LNCAP (cell line): ENCODE measurements around the gene USP6NL.

Experiments
- TF ChIP-seq, protein P1 (sequence below): fragments of 450-650 bp; IDR thresholded peaks from 2 replicates; pipeline ENCODE4 v1.5.1; 2017; ENCODE audit warnings: mild to moderate bottlenecking

Gene USP6NL

DNA sequence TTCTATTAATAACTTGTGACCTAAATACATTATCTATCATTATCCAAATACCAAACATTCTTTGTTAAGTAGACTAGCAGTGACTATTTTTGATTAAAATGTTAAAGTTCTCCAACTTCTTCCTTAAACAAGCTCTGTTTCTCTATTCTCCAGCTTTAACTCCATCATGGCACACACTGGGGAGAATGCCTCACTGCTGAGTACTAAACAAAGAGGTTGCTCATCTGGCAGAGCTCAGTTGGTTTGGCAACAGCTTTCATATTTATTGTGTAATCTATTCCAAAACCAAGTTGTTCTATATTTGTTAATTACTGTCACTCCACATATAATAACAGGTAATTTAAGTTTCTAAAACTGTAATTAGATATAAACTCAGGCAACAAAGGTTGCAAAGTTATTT lies 89.6 kb downstream of the USP6NL start:
- TF ChIP-seq, protein P1, sequence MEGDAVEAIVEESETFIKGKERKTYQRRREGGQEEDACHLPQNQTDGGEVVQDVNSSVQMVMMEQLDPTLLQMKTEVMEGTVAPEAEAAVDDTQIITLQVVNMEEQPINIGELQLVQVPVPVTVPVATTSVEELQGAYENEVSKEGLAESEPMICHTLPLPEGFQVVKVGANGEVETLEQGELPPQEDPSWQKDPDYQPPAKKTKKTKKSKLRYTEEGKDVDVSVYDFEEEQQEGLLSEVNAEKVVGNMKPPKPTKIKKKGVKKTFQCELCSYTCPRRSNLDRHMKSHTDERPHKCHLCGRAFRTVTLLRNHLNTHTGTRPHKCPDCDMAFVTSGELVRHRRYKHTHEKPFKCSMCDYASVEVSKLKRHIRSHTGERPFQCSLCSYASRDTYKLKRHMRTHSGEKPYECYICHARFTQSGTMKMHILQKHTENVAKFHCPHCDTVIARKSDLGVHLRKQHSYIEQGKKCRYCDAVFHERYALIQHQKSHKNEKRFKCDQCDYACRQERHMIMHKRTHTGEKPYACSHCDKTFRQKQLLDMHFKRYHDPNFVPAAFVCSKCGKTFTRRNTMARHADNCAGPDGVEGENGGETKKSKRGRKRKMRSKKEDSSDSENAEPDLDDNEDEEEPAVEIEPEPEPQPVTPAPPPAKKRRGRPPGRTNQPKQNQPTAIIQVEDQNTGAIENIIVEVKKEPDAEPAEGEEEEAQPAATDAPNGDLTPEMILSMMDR, result no peak

DNA sequence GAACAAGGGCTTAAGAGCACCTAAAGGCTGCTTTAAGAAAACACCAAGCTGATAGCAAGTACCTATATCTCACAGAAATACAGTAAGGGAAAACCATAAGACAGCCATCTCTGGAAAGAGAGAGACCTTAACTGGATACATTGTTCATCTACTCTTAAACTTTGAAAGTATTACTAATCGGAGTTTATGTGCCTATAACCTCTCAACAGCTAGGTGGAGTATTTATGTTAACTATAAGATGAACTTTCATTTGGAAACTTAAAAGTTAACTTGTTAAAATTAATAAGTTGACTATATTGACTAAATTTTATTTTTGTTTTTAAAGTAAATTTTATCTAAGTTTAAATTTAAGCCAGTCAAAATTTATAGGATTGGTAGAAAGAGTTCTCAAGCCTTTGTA lies 90.6 kb downstream of the USP6NL start:
- TF ChIP-seq, protein P1, result no peak

DNA sequence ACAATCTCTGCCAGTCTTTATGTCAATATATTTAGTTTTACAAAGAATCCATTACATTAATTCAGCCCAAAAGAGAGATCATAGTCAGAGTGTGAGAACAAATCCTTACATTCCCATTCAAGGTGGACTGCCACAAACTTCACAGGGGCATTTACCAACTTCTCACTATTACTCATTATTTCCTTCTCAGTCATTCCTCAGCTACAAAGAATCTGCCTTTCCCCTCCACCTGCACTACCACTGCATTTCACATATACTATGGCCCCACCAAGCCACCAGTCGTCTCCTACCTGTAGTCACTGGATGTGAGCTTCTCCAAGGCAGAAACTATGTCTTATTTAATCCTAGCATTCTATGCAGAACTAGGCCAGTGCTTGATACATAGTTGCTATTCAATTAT lies 94.3 kb downstream of the USP6NL start:
- TF ChIP-seq, protein P1, result no peak

DNA sequence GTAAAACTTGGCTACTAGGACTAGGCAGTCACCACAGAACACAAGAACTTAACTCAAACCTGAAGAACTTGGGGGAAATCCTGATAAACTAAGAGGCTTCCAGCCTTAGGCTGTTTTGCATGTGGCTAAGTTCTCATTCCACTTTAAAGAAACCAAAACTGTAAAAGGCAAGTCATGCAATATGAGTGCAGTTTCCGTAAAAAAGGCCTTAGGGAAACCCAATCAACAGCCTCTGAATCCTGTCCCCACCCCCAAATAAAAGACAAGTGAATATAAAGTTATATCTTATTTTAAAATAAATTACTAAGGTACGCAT lies 95.1 kb downstream of the USP6NL start:
- TF ChIP-seq, protein P1, result no peak

DNA sequence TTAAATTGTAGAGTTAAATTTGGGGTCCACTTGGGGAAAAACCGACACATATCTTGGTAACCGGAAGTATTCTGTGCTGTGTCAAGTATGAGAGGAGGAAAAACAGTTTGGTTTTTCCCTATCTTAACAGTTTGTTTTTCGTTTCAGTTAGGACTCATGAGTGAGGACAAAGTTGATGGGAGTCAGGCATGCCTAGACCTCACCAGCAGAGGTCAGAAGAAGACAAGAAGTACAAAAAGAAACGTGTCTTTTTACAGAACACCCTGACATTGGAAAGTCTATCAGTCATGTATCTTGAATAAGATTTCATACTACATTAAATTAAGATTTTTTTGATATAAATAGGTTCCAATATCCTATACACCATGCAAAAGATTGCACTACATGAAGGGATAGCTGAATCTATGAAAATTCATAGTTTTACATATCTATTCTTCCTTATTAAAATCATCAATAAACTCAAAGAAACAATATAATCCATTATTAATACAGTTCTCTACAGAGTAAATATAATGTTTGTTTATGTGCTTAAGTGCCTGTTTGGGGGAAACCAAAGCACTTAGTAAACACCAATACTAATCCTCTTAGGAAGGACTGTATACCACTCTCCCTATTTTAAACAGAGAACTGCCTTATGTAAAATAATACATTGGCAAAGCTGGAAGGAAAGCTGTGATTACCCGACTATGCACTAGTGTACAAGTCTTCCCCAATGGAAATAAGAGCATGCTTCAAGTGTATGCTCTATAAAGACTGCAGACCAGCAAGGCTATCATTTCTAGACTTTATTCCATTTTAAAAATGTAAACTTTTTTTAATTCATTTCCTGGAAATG lies 95.6 kb downstream of the USP6NL start:
- TF ChIP-seq, protein P1, result peak; percentile 79

DNA sequence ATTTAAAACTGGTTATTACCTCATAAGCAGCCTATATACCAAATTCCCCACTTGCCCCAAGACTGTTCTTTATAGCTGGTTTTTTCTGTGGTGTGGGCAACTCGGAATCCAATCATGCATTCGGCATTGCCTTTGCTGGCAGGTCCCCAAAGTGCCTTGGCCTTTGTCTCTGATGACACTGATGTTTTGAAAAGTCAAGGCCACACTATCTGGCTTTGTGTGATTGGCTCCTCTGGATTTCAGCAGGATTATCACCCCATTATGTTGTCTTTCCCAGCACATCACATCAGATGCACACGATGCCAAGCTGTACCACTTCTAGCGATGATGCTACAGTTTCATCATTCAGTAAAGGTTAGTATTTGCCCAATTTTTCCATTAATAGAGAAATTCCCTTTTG lies 97.7 kb downstream of the USP6NL start:
- TF ChIP-seq, protein P1, result no peak

DNA sequence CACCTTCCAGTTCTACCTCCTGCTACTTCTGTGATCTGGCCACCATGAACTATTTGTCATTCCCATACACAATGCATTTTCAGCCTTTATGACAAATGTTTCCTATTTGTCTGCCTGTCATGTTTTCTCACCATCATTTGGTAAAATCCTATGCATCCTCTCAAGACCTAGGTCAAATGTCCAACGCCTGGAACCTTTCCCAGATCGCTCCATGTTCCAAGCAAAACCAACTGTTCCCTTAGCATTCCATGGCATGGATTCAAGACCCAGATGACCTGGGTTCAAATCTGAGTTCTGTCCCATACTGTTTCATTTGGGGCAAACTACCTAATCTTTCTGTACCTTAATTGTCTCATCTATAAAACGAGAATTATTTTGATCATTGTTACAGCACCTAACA lies 98.9 kb downstream of the USP6NL start:
- TF ChIP-seq, protein P1, result no peak

DNA sequence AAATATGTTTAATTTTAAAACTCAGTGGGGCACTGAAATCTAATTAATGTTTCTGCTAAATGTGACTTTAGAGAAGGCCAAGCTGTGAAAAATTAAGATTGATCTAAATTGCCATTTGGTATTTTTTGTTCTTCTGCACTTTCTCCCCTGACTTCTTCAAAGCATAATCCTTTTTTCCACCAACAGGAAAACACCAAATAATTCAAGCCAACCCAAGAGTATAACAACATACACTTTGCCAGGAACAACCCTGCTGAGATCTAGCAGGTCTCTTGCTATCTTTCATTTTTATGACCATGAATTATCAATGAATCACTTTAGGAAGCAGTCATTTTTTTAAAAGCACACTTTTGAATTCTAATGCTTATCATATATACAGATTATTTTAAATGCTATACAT lies 100.1 kb downstream of the USP6NL start:
- TF ChIP-seq, protein P1, result no peak
